Hematopoietic multipotent progenitor cell (in vitro differentiated cells): ENCODE data around the gene SLC29A2. TPM values are rescaled to one million over a fixed set of nuclear protein-coding genes. Genes with fewer than 3 reads are reported as not detected.
"Not testable (repeated sequence)": the region's sequence is repeated elsewhere in the genome, so short reads cannot be mapped to it uniquely, and the experiment has no call there.

Experiments
- DNase-seq, 3 donors: peaks; one replicate each; pipeline ENCODE4 v3.0.0-alpha.2; 2011 to 2015; ENCODE audit warnings: low read depth in 2 of 3, low spot score in 2 of 3
- total RNA-seq: library from RNA; depleted of rRNA; stranded (reverse); fragments of >200 nt; gene quantifications from one replicate; pipeline ENCODE4 v1.2.3, GENCODE V29; 2012

The SLC29A2 gene
- total RNA-seq, 1 donor: 6.5 TPM

DNA sequence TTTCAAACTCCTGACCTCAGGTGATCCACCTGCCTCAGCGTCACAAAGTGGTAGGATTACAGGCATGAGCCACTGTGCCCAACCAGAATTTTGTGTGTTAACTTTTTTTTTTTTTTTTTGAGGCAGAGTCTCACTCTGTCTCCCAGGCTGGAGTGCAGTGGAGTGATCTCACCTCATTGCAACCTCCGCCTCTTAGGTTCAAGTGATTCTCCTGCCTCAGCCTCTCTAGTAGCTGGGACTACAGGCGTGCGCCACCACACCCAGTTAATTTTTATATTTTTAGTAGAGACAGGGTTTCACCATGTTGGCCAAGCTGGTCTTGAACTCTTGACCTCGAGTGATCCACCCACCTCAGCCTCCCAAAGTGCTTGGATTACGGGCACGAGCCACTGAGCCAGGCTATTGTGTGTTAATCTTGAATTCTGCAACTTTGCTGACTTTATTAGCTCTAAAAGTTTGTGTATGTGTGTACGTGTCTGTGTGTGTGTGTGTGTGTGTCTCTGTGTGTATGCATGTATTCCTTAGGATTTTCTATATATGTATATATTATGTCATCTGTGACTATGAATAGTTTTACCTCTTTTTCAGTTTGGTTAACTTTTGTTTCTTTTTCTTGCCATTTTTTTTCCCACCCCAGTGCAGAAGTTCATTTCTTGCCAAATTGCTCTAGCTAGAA is 20.9 kb downstream of the SLC29A2 start:
- not testable (repeated sequence) for DNase-seq

DNA sequence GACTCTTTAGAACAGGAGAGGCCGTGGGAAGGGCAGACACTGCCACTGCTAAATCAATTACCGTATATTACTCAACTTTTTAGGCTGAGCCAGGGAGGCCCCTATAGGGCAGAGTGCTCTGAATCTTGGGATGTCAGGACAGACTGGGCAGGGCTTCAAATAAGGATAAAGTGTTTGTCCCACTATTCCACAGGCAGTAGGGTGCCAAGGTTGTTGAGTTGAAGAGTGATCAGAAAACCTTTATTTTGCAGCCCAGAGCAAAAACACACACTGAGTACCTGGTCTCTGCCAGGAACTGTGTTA is 22.5 kb downstream of the SLC29A2 start:
- DNase-seq: no peak

DNA sequence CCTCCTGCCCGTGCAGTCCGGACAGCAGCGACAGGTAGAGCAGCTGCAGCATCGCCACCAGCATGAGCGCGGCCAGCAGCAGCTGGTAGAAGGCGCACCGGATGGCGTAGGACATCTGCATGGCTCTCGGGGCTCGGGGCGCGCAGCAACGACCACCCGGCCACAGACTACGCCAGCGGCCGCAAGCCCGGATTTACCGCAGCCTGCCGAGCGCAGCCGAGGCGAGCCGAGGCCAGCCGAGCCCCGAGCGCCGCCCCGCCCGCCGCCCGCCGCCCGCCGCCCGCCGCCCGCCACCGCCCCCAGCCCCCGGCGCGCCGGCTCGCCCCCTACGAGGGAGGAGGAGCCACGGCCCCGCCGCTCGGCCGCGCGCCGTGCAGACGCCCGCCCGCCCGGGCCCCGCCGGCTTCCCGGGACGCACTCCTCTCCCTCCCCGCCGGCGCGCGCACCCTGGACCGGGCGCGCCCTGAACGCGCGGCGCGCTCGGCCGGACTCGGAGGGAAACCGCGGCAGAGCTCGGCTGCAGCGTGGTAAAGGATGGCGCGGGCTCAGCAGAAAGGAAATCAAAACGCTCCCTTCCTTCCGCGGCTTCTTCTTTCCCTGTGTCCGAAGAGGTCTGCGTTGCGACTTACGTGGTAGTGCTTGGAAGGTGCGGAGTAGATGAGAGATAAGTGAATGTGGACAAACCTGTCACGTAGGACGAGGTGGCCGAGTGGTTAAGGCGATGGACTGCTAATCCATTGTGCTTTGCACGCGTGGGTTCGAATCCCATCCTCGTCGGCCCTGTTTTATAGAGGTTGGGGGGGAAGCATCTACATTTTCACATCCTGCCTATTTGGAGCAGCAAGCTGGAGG is 23.9 kb downstream of the SLC29A2 start, which contains the start of gene B4GAT1:
TSS of gene B4GAT1 (minus strand) at position 205 of the 852 bp plus-strand sequence. CDS start at position 121, 84 bp downstream.
- DNase-seq: peak; percentile 70 to 95 (median 85)

DNA sequence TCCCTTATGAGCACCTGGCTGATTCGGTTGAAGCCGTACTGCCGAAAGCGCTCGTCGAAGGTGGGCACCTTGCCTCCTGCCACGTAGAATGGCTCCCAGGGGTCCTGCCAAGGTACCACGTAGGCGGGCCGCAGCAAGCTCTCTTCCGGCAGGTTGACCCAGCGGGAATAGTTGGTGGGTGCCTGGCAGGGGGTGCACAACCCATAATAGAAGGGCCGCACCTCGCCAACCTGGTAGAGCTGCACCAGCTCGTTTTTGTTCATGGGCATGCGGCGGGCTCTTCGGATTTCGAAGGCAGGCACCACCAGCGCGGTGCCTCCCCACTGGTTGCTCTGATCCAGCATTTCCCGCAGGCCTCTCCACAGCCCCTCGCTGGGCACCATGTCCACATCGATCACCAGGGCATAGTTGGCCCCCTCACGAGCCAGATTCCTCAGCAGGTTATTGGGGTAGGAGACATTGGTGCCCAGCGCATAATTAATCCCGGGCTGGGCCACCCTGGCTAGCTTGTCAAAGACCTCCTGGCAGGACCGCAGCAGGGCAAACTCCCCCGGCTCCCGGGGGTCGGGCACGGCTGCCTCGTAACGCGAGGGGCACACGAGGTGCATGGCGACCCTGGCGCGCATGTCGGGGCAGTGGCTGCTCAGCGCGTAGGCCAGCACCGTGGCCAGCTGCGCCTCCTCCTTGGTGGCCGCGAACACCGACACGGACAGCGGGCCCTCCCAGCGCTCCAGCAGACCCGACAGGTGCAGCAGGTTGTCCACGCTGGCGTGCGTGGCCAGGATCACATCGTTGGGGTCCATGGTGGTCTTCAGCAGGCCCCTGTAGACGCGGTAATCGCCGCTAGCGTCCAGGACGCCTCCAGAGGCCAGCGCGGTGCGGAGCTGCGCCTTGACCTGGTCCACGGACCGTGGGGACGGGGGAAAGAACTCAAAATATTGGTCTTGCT is 24.8 kb downstream of the SLC29A2 start:
- no peak for DNase-seq

DNA sequence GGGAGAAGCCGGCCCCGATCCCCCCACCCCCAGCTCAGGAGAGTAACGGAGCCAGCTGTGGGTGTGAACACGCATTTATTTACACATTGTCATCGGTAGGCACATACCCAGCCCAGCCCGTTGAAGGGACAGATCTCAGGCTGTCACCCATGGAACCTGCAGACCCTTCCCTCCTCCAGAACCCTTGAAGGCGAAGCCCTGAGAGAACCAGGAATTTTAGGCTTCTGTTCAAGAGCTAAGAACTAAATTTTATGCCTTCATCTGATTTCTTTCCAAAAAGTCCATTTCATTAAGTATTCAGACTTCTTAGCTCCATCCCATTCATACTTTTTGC is 26.3 kb downstream of the SLC29A2 start:
- DNase-seq: no peak

DNA sequence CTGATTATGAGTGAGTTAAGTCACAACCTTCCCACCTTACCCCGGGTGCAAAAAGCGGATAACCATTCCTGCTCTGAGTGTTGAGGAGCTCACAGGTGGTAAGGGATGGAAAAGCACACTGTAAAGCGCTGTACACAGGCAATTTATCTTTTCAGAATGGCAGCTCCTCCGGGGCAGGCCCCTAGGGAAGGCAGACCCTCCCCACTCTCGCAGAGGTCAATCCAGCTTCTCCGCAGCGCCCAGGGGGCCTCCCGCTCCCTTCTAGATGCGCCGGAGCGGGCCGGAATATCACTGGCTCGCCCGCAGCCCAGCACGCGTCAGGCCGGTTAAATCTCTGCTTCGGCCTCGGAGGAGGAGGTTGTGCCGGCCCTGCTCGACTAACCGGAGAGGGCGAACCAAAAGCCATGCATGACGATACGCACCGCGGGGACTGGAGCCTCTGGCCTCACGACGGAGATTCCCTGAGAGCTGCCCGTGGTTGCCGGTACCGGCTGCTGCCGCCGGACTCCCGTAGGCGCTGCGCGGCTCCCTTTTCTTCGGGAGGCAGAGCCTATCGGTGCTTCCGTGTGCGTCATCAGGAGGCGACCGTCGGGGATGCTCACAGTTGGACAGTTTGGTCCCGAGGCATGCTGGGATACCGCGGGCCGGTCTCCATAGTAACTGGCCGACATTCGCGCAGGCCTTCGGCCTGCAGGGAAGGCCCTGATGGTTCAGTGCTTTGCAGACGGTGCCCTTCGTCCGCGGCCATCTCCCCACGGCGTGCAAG is 26.8 kb downstream of the SLC29A2 start, which contains the start of gene BRMS1:
TSS of gene BRMS1 (minus strand) at position 555 of the 766 bp plus-strand sequence. CDS start 2,870 bp downstream, outside the sequence.
- peak; percentile 90 to 97 (median 97) for DNase-seq

DNA sequence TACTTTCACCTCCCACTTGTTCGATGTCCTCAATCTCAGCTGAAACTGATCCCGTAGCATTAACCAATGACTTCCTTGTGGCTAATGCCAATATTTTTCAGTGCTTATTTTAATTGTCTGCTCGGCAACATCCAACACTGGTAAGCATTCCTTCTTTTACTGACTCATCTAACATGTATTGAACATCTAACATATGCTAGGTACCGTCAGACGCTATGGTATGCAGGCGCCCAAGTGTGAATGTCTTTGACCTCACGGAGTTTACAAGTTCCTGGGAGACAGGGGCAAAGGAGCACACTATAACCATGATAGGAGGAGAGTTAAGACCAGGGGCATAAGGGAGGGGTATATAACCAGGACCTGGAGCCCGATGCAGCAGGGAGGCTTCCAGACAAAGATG is 28.4 kb downstream of the SLC29A2 start:
- no peak for DNase-seq

DNA sequence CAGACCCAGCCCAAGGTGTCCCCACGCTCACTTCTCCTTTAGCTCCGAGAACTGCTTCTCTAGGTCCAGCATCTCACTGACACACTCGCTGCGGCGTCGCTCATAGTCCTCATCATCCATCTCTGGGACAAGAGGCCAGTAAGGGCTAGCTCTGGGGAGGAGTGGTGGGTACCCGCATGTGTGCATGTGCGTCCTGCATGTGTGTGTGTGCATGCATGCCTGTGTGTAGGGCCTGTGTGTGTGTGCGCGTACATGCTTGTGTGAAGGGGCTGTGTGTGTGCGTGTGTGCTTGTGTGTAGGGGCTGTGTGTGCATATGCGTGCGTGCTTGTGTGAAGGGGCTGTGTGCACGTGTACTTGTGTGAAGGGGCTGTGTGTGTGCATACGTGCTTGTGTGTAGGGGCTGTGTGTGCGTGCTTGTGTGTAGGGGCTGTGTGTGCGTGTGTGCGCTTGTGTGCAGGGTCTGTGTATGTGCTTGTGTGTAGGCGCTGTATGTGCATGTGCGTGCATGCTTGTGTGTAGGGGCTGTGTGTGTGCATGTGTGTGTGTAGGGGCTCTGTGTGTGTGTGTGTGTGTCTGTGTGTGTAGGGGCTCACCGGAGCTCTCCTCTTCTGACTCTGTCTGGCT is 29.9 kb downstream of the SLC29A2 start:
- no peak for DNase-seq

DNA sequence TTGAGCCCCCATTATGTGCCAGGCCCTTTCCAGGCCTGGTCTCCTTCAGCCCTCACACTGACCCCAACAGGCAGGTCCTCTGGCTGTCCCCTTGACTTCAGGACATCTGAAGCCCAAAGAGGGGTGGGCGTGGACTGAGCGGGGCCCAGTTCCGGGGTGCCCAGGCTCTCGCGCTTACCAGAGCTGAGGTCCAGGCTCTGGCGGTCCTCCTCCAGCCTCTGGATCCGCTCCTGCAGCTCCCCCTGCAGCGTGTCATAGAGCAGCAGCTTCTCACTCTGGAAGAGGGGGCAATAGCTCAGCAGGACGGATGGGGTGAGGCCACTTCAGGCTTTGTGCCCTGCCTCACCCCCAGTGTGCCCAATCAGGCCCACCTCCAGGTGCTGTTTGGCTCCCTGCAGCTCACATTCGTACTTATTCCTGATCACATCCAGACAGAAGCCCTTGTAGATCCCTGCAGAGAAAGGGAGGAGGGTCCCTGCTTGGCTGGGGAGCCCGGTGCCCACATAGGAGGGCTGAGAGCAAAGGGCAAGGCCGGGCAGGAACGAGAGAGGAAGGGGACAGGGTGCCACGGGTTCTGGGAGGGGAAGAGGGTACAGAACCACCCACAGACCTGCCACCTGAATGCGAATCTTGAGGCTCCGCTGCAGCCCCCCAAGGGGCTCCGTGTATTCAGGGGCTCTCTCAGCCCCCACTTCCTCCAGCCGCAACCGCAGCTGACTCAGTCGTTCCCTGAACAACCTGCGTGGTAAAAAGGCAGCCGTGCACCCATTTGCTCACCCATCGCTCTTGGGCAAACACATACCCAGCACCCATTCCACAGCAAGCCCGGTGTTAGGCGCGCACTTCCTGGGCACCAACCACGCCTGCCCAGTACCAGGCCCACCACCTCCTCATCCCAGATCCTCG is 30.7 kb downstream of the SLC29A2 start:
- no peak for DNase-seq

DNA sequence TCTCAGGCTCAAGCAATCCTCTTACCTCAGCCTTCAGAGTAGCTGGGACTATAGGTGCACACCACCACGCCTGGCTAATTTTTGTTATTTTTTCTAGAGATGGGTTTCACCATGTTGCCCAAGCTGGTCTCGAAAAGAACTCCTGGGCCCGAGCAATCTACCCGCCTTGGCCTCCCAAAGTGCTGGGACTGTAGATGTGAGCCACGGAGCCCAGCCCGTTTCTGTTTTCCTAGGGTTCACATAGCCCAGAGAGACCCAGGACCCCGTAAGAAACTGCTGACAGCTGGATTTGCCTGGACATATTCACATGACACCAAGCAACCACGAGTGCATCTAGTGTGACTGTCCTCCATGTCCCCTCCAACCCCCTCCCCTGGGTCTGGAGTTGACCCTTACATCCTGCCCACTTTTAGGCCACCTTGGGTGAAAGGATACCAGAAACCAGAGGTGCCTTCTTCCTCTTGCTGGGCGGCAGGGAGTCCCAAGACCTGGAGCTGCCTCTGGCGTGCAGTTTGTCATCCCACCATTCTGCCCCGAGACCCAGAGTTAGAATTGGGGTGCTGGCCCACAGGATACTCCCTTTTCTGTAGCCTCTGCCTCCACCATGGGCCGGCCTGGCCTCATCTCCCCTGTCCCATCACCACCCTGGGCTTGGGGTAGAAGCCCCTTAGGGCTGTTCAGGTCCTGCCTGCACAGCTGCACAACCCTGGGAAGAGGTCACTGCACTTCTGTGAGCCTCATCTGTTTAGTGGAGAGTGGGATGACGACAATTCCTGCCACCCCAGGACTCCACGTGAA is 31.7 kb downstream of the SLC29A2 start:
- no peak for DNase-seq

DNA sequence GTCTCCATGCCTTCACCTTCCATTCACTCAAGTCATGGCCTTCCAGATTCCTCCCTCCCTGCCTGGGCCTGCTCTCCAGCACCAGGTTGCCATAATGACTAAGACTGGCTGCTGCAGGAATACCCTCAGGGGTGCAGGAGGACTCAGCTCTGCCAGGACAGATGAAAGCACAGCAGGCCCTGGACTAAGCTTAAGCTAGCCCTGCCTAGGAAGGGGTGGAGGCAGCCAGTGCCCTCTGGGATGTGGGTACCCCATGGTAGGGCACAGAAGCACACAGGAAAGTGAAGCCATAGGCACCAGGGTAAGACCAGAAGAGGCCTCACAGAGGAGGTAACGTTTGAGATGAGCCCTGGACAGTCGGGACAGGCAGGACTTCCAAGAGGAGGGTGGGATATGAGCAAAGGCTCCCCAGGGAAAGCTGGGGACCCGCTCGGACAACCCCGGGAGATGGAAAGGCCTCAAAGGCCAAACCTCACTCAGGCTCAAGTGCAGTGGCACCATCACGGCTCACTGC is 32.3 kb downstream of the SLC29A2 start:
- no peak for DNase-seq

DNA sequence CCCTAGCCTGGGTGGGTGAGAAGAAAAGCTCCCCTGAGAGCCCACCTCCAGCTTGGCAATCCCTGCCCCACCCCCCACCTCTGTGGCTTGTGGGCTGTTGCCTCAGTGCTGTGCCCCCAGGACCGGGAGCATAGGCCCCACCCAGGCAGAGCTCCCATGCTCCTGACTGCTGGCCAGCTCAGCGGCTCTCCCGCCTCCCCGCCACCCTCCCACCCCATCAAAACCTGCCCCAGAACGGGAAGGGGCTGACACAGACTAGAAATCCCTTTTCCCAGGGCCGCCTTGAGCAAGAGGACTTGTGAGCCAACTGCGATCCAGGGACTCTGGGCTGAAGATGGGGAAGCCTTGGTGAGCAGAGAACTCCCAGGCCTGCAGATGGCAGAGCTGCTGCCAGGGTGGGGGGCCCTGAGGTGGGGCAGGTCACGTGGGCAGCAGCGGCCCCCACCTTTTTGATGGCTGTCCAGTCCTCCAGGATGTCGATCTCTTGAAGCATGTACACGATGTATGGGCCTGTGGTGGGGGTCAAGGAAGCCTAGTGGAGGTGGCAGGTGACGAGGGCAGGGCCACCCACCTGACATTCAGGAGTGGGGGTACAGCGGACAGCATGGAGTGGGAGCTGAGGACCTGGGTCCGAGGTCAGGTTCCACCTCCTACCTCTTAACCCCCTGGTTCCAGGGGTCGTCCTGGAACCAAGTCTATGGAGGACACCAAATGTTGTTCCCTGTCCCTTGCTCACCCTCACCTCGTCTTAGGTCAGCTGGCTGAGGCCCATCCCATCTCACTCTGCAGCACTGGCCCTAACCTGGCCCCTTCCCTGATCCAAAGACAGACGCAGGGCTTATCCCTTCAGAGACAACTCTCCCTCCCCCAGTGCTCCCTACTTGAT is 33.0 kb downstream of the SLC29A2 start:
- DNase-seq: no peak

DNA sequence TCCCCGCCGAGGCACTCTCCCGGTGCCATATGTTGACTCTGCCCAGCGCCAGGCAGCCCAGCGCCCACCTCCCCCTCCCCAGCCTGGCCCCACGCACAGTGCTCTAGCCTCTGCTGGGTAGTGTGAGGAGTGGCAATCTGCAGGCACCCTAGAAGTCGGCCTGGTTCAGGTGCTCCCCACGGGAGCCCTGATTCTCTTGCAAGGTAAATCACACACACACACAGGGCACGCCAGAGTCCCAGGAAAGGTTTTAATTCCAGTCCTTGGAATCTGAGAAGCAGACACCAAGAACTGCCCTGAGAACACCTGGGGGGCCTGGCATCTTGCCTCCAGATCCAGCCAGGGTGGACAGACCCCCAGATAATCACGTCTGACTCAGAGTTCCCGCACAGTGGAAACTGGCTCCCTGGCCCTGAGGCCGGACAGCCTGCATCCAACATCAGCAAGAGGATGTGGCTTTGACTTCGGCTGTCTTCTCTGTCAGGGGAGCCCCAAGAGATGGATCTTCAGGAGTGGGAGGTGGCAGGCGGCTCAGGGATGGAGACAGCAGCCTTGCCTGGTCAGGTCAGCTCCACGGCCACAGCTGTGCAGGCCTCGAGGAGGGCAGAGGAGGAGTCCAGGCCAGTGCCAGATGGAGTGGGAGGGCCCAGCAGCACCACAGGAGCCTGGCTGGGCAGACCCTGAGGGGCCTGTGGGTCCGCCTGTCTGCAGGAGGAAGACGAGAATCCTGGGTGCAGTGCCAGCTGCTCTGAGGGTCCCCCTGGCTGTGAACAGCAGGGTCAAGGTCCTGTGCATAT is 34.3 kb downstream of the SLC29A2 start:
- no peak for DNase-seq

DNA sequence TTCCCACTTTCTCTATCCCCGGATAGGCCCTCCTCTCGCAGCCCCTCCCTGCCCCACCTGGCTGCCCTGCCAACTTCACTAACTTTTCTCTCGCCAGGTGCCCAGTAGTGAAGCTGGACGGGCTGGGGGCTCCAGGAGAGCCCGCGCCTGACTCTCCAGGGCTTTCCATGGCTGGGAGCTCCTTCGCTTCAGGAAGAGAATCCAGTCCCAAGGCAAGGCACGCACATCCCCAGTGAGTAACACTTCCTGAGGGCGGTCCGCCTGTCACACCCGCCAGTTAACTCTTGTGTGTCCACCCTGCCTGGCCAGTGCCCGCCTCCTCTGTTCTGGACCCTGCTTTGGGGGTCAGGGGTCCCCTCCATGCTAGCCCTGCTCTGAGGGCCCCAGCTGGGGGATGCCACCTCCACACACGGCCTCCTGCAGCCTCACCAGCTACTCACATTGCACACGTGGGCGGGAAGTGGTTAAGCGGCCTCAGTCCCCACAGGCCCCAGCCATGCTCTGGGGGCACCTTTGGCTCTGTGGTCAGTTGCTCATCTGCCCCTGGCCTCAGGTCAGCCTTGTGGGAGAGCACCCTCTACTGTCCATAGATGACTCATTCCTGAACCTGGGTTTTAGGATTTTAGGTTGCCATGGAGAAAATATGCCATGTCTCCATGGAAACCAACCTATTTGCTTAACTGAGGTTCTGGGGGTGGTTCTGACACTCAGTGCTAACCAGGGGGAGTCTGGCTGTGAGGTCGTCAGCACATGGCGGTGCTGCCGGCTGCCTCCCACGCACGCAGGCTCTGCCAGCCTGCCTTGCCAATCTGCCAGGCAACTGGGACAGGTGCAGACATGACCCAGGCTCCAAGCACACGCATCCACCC is 35.1 kb downstream of the SLC29A2 start, which contains the start of gene RIN1:
TSS of gene RIN1 (minus strand) at position 201 of the 869 bp plus-strand sequence. CDS start at position 169, 32 bp downstream.
- DNase-seq: peak in 2 of 3 donors; percentile 63 to 73
